Measurements from ENCODE around the gene TENM4.

The TENM4 gene

DNA sequence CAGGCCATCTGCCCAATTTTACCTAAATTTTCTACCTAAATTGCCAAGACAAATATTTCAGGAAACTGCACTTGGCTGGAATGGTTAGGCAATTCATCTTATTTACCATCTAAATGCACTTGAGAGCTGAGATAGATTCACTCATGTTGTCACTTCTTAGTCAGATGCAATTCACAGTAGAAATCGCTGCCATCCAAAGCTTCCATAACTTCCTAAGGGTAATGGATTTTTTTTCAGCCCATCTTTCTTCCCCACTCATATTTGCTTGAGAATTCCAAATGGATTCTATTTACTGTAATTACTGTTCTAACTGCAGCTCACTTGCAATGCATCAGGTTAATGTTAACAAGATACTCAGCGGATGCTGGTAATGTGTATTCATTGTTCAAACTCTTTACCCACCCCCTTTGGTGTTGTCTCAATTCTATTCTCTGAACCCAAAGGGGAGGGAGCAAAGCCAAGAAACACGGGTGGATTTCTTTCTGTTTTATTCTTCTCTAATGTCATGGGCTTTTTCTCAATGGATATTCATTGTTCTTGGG, 96.0 kb downstream of the TENM4 start:
- no peaks in the 10 kb centered on the region for H3K9me3 ChIP-seq (ENCODE audit: control insufficient read depth, low read length)
- H3K4me1 ChIP-seq (ENCODE audit: control insufficient read depth, insufficient read depth, low read length, poor library complexity, severe bottlenecking) = no peaks in the 10 kb centered on the region
- H3K4me3 ChIP-seq (ENCODE audit: extremely low read depth, insufficient read depth, low read length, poor library complexity, severe bottlenecking) = no peak overlapping the region
- H3K36me3 ChIP-seq (ENCODE audit: control insufficient read depth, insufficient read depth, low read length) = no peaks in the 10 kb centered on the region
- no peak overlapping the region for H3K27ac ChIP-seq (ENCODE audit: low read depth, low read length, severe bottlenecking)
- 100% methylated on average over 1 of the region's 3 CpGs for WGBS, 2 experiments (ENCODE audit: insufficient coverage in 2 of 2)

GRCh38 chr11:79342686-79343085, 98.1 kb downstream of the TENM4 start:
- H3K27ac ChIP-seq (ENCODE audit: low read depth, low read length, severe bottlenecking) = no peak overlapping the region
- H3K36me3 ChIP-seq (ENCODE audit: control insufficient read depth, insufficient read depth, low read length) = no peaks in the 10 kb centered on the region
- 79 to 82% methylated on average over 2 to 4 of the region's 6 CpGs for WGBS, 2 experiments (ENCODE audit: insufficient coverage in 2 of 2)
- no peaks in the 10 kb centered on the region for H3K9me3 ChIP-seq (ENCODE audit: control insufficient read depth, low read length)
- no peak overlapping the region for H3K4me3 ChIP-seq (ENCODE audit: extremely low read depth, insufficient read depth, low read length, poor library complexity, severe bottlenecking)
- H3K4me1 ChIP-seq (ENCODE audit: control insufficient read depth, insufficient read depth, low read length, poor library complexity, severe bottlenecking) = no peaks in the 10 kb centered on the region

GRCh38 chr11:79342236-79342635, 98.6 kb downstream of the TENM4 start:
- Histone ChIP-seq H3K27ac (ENCODE audit: low read depth, low read length, severe bottlenecking) (no peak overlapping the region), H3K36me3 (ENCODE audit: control insufficient read depth, insufficient read depth, low read length) (no peaks in the 10 kb centered on the region), H3K9me3 (ENCODE audit: control insufficient read depth, low read length) (no peaks in the 10 kb centered on the region), H3K4me3 (ENCODE audit: extremely low read depth, insufficient read depth, low read length, poor library complexity, severe bottlenecking) (no peak overlapping the region), H3K4me1 (ENCODE audit: control insufficient read depth, insufficient read depth, low read length, poor library complexity, severe bottlenecking) (no peaks in the 10 kb centered on the region)
- 95 to 97% methylated on average over 8 of the region's 8 CpGs for WGBS, 2 experiments (ENCODE audit: insufficient coverage in 2 of 2)

DNA sequence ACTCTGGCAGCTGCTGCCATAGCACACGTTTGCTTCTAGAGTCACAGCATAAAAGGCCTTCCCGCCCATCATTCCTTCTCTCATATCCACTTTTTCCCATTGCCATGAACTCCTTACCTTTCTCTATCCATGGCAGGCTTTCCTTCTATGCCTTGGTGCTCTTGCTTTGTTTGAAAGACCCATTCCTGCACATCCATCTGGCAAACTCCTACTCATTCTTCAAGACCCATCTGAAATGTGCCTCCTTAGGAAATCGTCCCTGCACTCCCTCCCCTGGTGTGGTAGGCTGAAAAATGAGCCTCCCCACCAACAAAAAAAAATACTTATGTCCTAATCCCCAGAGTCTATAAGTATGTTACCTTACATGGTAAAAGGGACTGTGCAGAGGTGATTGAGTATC, 100.3 kb downstream of the TENM4 start:
- Histone ChIP-seq H3K4me3 (ENCODE audit: extremely low read depth, insufficient read depth, low read length, poor library complexity, severe bottlenecking) (no peak overlapping the region), H3K27ac (ENCODE audit: low read depth, low read length, severe bottlenecking) (no peak overlapping the region), H3K36me3 (ENCODE audit: control insufficient read depth, insufficient read depth, low read length) (no peaks in the 10 kb centered on the region), H3K4me1 (ENCODE audit: control insufficient read depth, insufficient read depth, low read length, poor library complexity, severe bottlenecking) (peaks cover under 1% of the 10 kb centered on the region), H3K9me3 (ENCODE audit: control insufficient read depth, low read length) (no peaks in the 10 kb centered on the region)
- 96 to 100% methylated on average over 2 to 3 of the region's 3 CpGs for WGBS, 2 experiments (ENCODE audit: insufficient coverage in 2 of 2)

- H3K36me3 ChIP-seq (ENCODE audit: control insufficient read depth, insufficient read depth, low read length) = no peaks in the 10 kb centered on the region
- no peak overlapping the region for H3K27ac ChIP-seq (ENCODE audit: low read depth, low read length, severe bottlenecking)
- 76 to 90% methylated on average over 5 of the region's 6 CpGs for WGBS, 2 experiments (ENCODE audit: insufficient coverage in 2 of 2)
- H3K4me1 ChIP-seq (ENCODE audit: control insufficient read depth, insufficient read depth, low read length, poor library complexity, severe bottlenecking) = peaks cover 4% of the 10 kb centered on the region
- H3K9me3 ChIP-seq (ENCODE audit: control insufficient read depth, low read length) = no peaks in the 10 kb centered on the region
- no peak overlapping the region for H3K4me3 ChIP-seq (ENCODE audit: extremely low read depth, insufficient read depth, low read length, poor library complexity, severe bottlenecking)
Measured at GRCh38 chr11:79336797-79337517, 103.9 kb downstream of the TENM4 start.

GRCh38 chr11:79335681-79336080, 105.1 kb downstream of the TENM4 start:
- Histone ChIP-seq H3K4me1 (ENCODE audit: control insufficient read depth, insufficient read depth, low read length, poor library complexity, severe bottlenecking) (peaks cover 4% of the 10 kb centered on the region), H3K36me3 (ENCODE audit: control insufficient read depth, insufficient read depth, low read length) (no peaks in the 10 kb centered on the region), H3K27ac (ENCODE audit: low read depth, low read length, severe bottlenecking) (peak overlapping the region; percentile 7), H3K9me3 (ENCODE audit: control insufficient read depth, low read length) (no peaks in the 10 kb centered on the region), H3K4me3 (ENCODE audit: extremely low read depth, insufficient read depth, low read length, poor library complexity, severe bottlenecking) (no peak overlapping the region)
- 100% methylated on average over 1 of the region's 3 CpGs; no CpG with 5 or more reads in 1 of the 2 experiments for whole genome bisulfite sequencing, 2 experiments (ENCODE audit: insufficient coverage in 2 of 2)

DNA sequence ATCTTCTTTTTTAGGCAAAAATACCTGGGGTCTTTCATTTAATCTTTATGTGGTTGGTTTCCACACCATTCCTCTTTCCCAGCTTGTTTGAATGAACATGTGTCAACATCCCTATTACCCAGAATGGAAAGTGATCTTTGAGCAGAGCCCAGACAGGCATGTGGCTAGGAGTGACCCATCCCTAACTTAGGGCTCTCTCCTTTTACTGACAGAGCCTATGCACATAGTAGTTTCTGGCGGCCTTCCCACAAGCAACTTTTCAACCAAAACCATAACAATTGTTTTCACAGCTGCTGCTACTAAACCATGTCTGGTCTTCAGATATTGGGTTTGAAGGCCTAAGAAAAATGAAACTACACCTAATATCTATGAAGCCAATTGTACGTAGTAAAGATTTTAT, 107.5 kb downstream of the TENM4 start:
- Histone ChIP-seq H3K4me3 (ENCODE audit: extremely low read depth, insufficient read depth, low read length, poor library complexity, severe bottlenecking) (no peak overlapping the region), H3K27ac (ENCODE audit: low read depth, low read length, severe bottlenecking) (no peak overlapping the region), H3K4me1 (ENCODE audit: control insufficient read depth, insufficient read depth, low read length, poor library complexity, severe bottlenecking) (peaks cover 9% of the 10 kb centered on the region), H3K9me3 (ENCODE audit: control insufficient read depth, low read length) (no peaks in the 10 kb centered on the region), H3K36me3 (ENCODE audit: control insufficient read depth, insufficient read depth, low read length) (no peaks in the 10 kb centered on the region)
- WGBS, 2 experiments (ENCODE audit: insufficient coverage in 2 of 2) = 86% methylated on average over 1 of the region's 2 CpGs; no CpG with 5 or more reads in 1 of the 2 experiments

DNA sequence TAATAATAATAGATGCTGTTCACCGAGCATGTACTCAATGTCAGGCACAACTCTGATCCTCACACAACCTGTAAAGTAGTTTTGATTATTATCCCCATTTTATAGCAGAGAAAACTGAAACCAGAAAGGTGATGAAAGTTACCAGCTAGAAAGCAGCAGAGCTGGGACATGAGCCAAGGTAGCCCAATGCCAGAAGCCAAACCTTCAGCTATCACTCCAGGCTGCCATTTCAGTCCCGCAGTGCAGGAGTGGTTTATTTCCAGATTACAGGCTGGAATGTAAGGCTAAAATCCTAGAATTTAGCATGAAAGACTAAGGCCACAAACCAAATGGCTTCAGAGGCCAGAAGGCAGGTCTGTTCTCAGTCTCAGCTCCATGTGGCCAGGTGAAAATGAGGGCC, 108.8 kb downstream of the TENM4 start:
- Histone ChIP-seq H3K36me3 (ENCODE audit: control insufficient read depth, insufficient read depth, low read length) (no peaks in the 10 kb centered on the region), H3K9me3 (ENCODE audit: control insufficient read depth, low read length) (no peaks in the 10 kb centered on the region), H3K4me1 (ENCODE audit: control insufficient read depth, insufficient read depth, low read length, poor library complexity, severe bottlenecking) (peaks cover 9% of the 10 kb centered on the region), H3K4me3 (ENCODE audit: extremely low read depth, insufficient read depth, low read length, poor library complexity, severe bottlenecking) (no peak overlapping the region), H3K27ac (ENCODE audit: low read depth, low read length, severe bottlenecking) (no peak overlapping the region)
- WGBS, 2 experiments (ENCODE audit: insufficient coverage in 2 of 2) = 80 to 86% methylated on average over 1 of the region's 2 CpGs

GRCh38 chr11:79331203-79331901, 109.5 kb downstream of the TENM4 start:
- H3K4me1 ChIP-seq (ENCODE audit: control insufficient read depth, insufficient read depth, low read length, poor library complexity, severe bottlenecking) = peaks cover 9% of the 10 kb centered on the region
- H3K9me3 ChIP-seq (ENCODE audit: control insufficient read depth, low read length) = no peaks in the 10 kb centered on the region
- H3K36me3 ChIP-seq (ENCODE audit: control insufficient read depth, insufficient read depth, low read length) = no peaks in the 10 kb centered on the region
- H3K27ac ChIP-seq (ENCODE audit: low read depth, low read length, severe bottlenecking) = peak overlapping the region; percentile 6
- no peak overlapping the region for H3K4me3 ChIP-seq (ENCODE audit: extremely low read depth, insufficient read depth, low read length, poor library complexity, severe bottlenecking)
- 52 to 68% methylated on average over 2 to 3 of the region's 5 CpGs for WGBS, 2 experiments (ENCODE audit: insufficient coverage in 2 of 2)

GRCh38 chr11:79330651-79331050, 110.2 kb downstream of the TENM4 start:
- Histone ChIP-seq H3K4me3 (ENCODE audit: extremely low read depth, insufficient read depth, low read length, poor library complexity, severe bottlenecking) (no peak overlapping the region), H3K27ac (ENCODE audit: low read depth, low read length, severe bottlenecking) (no peak overlapping the region), H3K4me1 (ENCODE audit: control insufficient read depth, insufficient read depth, low read length, poor library complexity, severe bottlenecking) (peaks cover 9% of the 10 kb centered on the region), H3K9me3 (ENCODE audit: control insufficient read depth, low read length) (no peaks in the 10 kb centered on the region), H3K36me3 (ENCODE audit: control insufficient read depth, insufficient read depth, low read length) (no peaks in the 10 kb centered on the region)
- 79 to 89% methylated on average over 5 to 8 of the region's 8 CpGs for WGBS, 2 experiments (ENCODE audit: insufficient coverage in 2 of 2)

DNA sequence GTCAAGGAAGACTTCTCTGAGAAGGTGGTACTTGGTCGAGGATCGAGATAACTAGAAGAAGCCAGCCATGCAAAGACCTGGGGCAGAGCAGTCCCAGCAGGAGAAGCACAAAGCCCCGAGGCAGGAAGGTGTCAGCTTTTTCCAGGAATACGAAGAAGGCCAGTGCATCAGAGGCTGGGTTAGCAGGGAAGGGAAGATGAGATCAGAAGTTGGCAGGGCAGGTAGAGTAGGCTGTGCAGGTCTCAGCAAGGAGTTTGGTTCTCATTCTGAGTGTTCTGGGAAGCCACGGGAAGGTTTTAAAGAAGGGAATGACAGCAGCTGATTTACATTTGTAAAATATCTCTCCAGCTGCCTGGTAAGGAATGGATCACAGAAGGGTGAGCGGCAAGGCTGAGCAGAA, 111.3 kb downstream of the TENM4 start:
- H3K4me1 ChIP-seq (ENCODE audit: control insufficient read depth, insufficient read depth, low read length, poor library complexity, severe bottlenecking) = peaks cover 5% of the 10 kb centered on the region
- no peaks in the 10 kb centered on the region for H3K9me3 ChIP-seq (ENCODE audit: control insufficient read depth, low read length)
- H3K36me3 ChIP-seq (ENCODE audit: control insufficient read depth, insufficient read depth, low read length) = no peaks in the 10 kb centered on the region
- 82 to 93% methylated on average over 5 to 6 of the region's 6 CpGs for WGBS, 2 experiments (ENCODE audit: insufficient coverage in 2 of 2)
- no peak overlapping the region for H3K27ac ChIP-seq (ENCODE audit: low read depth, low read length, severe bottlenecking)
- H3K4me3 ChIP-seq (ENCODE audit: extremely low read depth, insufficient read depth, low read length, poor library complexity, severe bottlenecking) = no peak overlapping the region
